ENCODE measurements around the gene ZACN.

DNA sequence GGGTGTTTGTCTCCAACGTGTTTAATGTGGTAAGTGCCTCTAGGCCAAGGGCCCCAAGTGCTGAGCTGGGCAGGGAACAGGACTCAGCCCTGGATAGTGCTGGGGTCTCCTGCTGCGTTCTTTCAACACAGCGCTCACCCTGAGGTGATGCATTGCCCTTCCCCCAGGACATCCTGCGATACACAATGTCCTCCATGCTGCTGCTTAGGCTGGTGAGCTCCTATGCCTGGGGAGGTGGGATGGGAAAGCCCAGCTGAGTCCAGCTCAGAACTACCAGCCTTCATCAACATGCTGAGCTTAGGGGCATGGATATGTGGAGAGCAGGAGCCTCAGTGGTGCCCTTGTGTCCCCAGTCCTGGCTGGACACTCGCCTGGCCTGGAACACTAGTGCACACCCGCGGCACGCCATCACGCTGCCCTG lies 563 bp downstream of the ZACN start:
- TF ChIP-seq POLR2A (IDR thresholded peaks at IDR 0.05; ENCODE audit: low read depth) (no peak), POLR2AphosphoS5 (IDR thresholded peaks at IDR 0.05) (peak in 1 of 2 donors; percentile 16)
